Esophagus muscularis mucosa (tissue), 4 donors: ENCODE measurements around the gene ELMO3. TPM values are rescaled to one million over a fixed set of nuclear protein-coding genes. Genes with fewer than 3 reads are reported as not detected.

Experiments
- DNase-seq: peaks from one replicate; pipeline ENCODE4 v3.0.0-alpha.2; 2017; ENCODE audit errors: extremely low spot score
- H3K27ac ChIP-seq, 4 donors: fragments of 200-600 bp; sonication (generic); replicated peaks in 1 of 4; 1 replicate in 3 of 4; 2 replicates in 1 of 4; pipeline ENCODE4 v1.5.1; 2016 to 2019; ENCODE audit warnings: mild to moderate bottlenecking in 1 of 4
- H3K27me3 ChIP-seq, 4 donors: fragments of 200-600 bp; sonication (generic); one replicate each; pipeline versions ENCODE4 v1.5.1 to v1.6.0; 2016 to 2019
- H3K36me3 ChIP-seq, 4 donors: fragments of 200-600 bp; sonication (generic); one replicate each; pipeline ENCODE4 v1.5.1; 2016 to 2019
- H3K4me1 ChIP-seq, 4 donors: fragments of 200-600 bp; sonication (generic); one replicate each; pipeline ENCODE4 v1.5.1; 2016 to 2019
- H3K4me3 ChIP-seq, 4 donors: fragments of 200-600 bp; sonication (generic); 1 replicate in 2 of 4; 2 replicates in 2 of 4; pipeline ENCODE4 v1.5.1; 2016 to 2019; ENCODE audit warnings: mild to moderate bottlenecking in 4 of 4, moderate library complexity in 1 of 4
- H3K9me3 ChIP-seq, 4 donors: fragments of 200-600 bp; sonication (generic); 1 replicate in 3 of 4; 2 replicates in 1 of 4; pipeline ENCODE4 v1.5.1; 2016 to 2019
- EP300 ChIP-seq: sonication (generic); formaldehyde crosslinking; IDR thresholded peaks from one replicate; pipeline ENCODE4 v1.6.1; 2017; ENCODE audit warnings: antibody characterized with exemption
- POLR2A ChIP-seq: fragments of 450-650 bp; IDR thresholded peaks from one replicate; pipeline ENCODE4 v1.6.1; 2017; ENCODE audit warnings: antibody characterized with exemption, moderate library complexity, mild to moderate bottlenecking, low read depth
- POLR2AphosphoS5 ChIP-seq, 2 donors: sonication (generic); formaldehyde crosslinking; IDR thresholded peaks; one replicate each; pipeline ENCODE4 v1.6.1; 2017; ENCODE audit warnings: antibody characterized with exemption in 2 of 2
- whole genome bisulfite sequencing: methylation state at CpG from one replicate; pipeline ENCODE4 v1.1.5; 2018; 5-methylcytosine and 5-hydroxymethylcytosine counted together
- intact Hi-C: fragments of 100-400 bp; cut with DNase I; formaldehyde crosslinking; loops from one replicate; pipeline ENCODE4 v1.15.1; 2023
- total RNA-seq, 4 donors: library from RNA; depleted of rRNA; stranded (reverse); fragments of >200 nt; gene quantifications; one replicate each; pipeline versions ENCODE4 v1.1.0 to v1.2.1, GENCODE V29; 2016
- TF ChIP-seq, protein P1 (sequence below), 3 experiments: fragments of 200-600 bp in 2 of 3; fragments of 450-650 bp in 1 of 3; sonication (generic) in 2 of 3; IDR thresholded peaks; one replicate each; pipeline ENCODE4 v1.5.1; 2017 to 2019; ENCODE audit warnings: antibody characterized with exemption in 3 of 3, mild to moderate bottlenecking in 2 of 3, moderate library complexity in 1 of 3

ELMO3 gene
- total RNA-seq, 4 donors from 2014 or later: 0.33 to 0.83 (median 0.60) TPM

DNA sequence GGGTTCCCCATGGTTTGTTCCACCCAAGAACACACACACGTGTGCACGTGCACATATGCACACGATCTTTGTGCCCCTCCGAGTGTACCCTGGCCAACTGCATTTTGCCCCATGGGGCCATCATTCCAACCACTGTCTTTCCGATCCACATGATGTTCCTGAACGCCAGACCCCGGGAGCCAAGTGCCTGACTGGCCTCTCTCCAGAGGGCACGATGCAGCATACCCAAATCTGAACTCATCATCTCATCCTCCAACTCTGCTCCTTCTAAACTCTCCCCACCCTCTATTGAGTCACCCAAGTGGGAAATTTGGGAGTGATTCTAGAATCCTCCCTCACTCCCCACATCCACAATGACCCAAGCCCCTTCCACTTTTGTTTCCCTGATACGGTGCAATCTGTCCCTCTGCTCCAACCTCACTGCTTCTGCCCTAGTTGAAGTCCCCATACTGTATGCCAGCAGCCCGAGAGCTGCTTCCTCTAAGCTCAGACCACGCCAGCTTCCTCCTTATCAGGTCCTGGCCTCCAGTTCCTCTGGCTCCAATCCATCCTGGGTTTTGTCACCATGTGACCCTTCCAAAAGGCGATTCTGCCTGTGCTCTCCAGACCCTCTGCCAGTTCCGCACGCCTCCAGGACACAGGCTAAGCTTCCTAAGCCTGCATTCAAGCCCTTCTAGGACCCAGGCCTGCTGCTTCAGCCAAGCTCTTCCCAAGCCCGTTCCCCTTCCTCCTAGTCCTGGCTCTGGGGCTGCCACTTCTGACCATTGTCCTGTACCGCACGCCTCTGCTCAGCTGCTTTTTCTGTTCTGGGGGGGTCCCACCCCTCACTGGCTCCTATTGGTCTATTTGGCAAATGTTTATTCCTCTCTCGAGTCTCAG, 17.9 kb downstream of the ELMO3 start:
- H3K4me1 ChIP-seq: peaks cover 21 to 30% (median 24%) of the 10 kb centered on the region in 4 donors
- intact Hi-C loops: no loop called here
- DNase-seq: no peak
- H3K9me3 ChIP-seq: no peaks in the 10 kb centered on the region
- H3K36me3 ChIP-seq: peaks cover 0 to 18% (median 0%) of the 10 kb centered on the region in 4 donors
- WGBS: 61% methylated on average over 18 of the region's 18 CpGs
- no peak overlapping the region for H3K4me3 ChIP-seq
- peak overlapping the region in 2 of 4 donors; percentile 1 to 55 for H3K27ac ChIP-seq
- TF ChIP-seq EP300: no peak
- TF ChIP-seq POLR2A: no peak
- peak in 1 of 2 donors; percentile 30 for TF ChIP-seq POLR2AphosphoS5 (IDR thresholded peaks at IDR 0.05)
- no peaks in the 10 kb centered on the region for H3K27me3 ChIP-seq

DNA sequence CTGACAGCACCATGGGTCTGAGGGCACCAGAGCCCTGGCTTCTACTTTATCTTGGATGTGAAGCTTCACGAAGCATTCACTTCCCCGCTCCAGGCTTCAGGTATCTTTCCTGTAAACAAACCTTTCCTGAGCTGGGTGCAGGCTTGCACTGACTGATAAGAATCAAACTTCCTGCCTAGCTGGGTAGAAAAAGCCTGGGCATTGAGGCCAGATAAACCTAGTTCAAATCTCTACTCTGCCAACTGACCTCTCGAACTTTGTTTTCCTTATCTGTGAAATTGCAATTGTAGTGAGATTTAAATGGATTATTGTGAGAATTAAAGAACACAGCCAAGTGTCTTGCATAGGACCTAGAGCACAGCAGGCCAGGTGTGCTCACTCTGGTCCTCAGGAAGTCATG, 25.1 kb downstream of the ELMO3 start:
- peaks cover 7 to 18% (median 10%) of the 10 kb centered on the region in 4 donors for H3K36me3 ChIP-seq
- 78% methylated on average over 3 of the region's 3 CpGs for WGBS
- intact Hi-C loops: no loop called here
- DNase-seq: no peak
- H3K4me1 ChIP-seq: peaks cover 20 to 32% (median 25%) of the 10 kb centered on the region in 4 donors
- no peaks in the 10 kb centered on the region for H3K27me3 ChIP-seq
- H3K27ac ChIP-seq: no peak overlapping the region
- TF ChIP-seq POLR2AphosphoS5 (IDR thresholded peaks at IDR 0.05): no peak
- no peak for TF ChIP-seq POLR2A
- TF ChIP-seq, protein P1, sequence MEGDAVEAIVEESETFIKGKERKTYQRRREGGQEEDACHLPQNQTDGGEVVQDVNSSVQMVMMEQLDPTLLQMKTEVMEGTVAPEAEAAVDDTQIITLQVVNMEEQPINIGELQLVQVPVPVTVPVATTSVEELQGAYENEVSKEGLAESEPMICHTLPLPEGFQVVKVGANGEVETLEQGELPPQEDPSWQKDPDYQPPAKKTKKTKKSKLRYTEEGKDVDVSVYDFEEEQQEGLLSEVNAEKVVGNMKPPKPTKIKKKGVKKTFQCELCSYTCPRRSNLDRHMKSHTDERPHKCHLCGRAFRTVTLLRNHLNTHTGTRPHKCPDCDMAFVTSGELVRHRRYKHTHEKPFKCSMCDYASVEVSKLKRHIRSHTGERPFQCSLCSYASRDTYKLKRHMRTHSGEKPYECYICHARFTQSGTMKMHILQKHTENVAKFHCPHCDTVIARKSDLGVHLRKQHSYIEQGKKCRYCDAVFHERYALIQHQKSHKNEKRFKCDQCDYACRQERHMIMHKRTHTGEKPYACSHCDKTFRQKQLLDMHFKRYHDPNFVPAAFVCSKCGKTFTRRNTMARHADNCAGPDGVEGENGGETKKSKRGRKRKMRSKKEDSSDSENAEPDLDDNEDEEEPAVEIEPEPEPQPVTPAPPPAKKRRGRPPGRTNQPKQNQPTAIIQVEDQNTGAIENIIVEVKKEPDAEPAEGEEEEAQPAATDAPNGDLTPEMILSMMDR (IDR thresholded peaks at IDR 0.05): no peak
- TF ChIP-seq EP300: no peak
- no peaks in the 10 kb centered on the region for H3K9me3 ChIP-seq
- H3K4me3 ChIP-seq: no peak overlapping the region

DNA sequence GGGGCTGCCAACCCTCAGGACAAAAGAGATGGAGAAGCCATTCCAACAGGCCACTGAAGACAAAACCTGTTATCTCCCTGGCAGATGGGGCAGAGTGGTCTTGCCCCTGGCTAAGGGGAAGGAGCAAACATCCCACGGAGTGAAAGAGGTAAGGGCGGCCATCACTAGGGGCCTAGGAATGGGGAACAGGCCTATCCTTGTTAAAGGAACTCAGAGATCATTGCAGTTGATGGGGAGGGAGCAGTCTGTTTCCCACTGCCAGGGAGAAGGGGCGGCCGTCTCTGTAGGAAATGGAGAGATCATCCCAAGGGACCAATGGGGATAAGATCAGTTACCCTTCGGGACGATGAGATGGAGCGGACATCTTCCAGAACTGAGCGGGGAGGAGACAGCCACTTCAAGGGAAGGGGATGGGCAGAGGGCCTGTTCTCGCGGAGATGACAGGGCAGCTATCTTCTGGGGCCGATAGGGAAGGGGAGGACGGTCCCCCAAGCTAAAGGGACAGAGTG, 27.4 kb downstream of the ELMO3 start:
- Histone ChIP-seq H3K4me3 (peak overlapping the region; percentile 72 to 98 (median 90)), H3K36me3 (peaks cover 26 to 42% (median 33%) of the 10 kb centered on the region in 4 donors), H3K27ac (peak overlapping the region; percentile 77 to 90 (median 82)), H3K4me1 (peaks cover 20 to 34% (median 25%) of the 10 kb centered on the region in 4 donors), H3K9me3 (no peaks in the 10 kb centered on the region), H3K27me3 (no peaks in the 10 kb centered on the region)
- intact Hi-C loops: no loop called here
- no peak for TF ChIP-seq POLR2AphosphoS5 (IDR thresholded peaks at IDR 0.05)
- no peak for TF ChIP-seq POLR2A
- TF ChIP-seq, protein P1 (IDR thresholded peaks at IDR 0.05): no peak
- no peak for TF ChIP-seq EP300
- 10% methylated on average over 12 of the region's 12 CpGs for WGBS
- no peak for DNase-seq

DNA sequence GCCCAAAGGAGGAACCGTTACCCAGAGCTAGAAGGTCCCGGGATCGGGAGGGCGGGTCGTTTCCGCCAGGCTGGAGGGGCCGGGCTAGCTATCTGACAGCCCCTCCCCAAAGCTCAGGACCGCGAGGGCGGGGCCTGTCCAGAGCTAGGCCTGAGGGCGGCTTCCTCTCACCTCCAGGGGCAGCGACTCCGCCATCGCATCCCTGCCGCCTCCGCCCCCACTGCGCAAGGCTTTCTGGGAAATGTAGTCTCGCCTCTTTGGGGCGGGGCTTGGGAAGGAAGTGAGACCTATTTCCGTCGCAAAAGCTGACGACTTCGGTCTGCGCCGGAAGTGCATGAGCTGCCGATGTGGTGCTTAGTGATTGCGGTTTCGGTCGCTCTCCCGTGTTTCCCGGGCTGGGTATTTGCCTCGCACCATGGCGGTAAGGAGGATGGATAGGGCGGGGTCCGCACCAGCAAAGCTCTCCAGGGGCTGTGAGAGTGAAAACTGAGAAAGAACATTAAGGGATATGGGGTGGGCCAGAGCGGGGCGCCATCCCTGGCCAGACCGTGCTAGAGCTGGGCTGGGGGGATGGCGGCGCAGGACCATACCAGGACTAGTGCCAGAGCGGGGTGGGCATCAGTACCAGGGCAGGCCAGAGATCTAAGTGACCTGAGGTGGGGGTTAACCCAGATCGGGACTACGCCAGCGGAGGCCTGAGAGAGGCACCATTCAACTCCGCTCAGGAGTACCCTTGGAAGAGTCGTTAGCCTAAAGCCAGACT, 28.1 kb downstream of the ELMO3 start, which contains the start of gene TMEM208:
Gene TMEM208 (plus strand): TSS at position 327 of the 763 bp plus-strand sequence. CDS start 89 bp downstream, at position 416.
- H3K4me1 ChIP-seq: peaks cover 20 to 34% (median 25%) of the 10 kb centered on the region in 4 donors
- TF ChIP-seq POLR2A: peak; percentile 63
- no peak for TF ChIP-seq EP300
- peak; percentile 97 to 100 for TF ChIP-seq POLR2AphosphoS5 (IDR thresholded peaks at IDR 0.05)
- TF ChIP-seq, protein P1 (IDR thresholded peaks at IDR 0.05): peak in 1 of 3 experiments; percentile 45
- under 1% methylated on average over 40 of the region's 46 CpGs for WGBS
- DNase-seq: peak; percentile 99
- no peaks in the 10 kb centered on the region for H3K27me3 ChIP-seq
- peaks cover 31 to 48% (median 40%) of the 10 kb centered on the region in 4 donors for H3K36me3 ChIP-seq
- H3K4me3 ChIP-seq: peak within 1 kb of the TSS; percentile 72 to 98 (median 90)
- no peaks in the 10 kb centered on the region for H3K9me3 ChIP-seq
- intact Hi-C loops: no loop called here
- peak within 1 kb of the TSS; percentile 77 to 90 (median 82) for H3K27ac ChIP-seq
